GM12878 (cell line): Measurements from ENCODE around the gene WNT9A. TPM values are rescaled to one million over a fixed set of nuclear protein-coding genes. Genes with fewer than 3 reads are reported as not detected.

Experiments
- ATAC-seq: fragments of 200-7000 bp; cut with Tn5 transposase; 3 replicates; pipeline ENCODE4 v1.9.1; 2020; ENCODE audit warnings: mild to moderate bottlenecking, moderate library complexity
- BruUV-seq: library from RNA; stranded (reverse); fragments of 400-500 nt; replicated peaks from 2 replicates; lab custom pipeline; 2021; lab: Mats Ljungman, UMichigan
- CTCF ChIA-PET: fragments of 300-600 bp; sonication (Branson Sonifier 250); formaldehyde crosslinking; extraction: SDS; loops from one replicate; lab custom pipeline; 2021; ENCODE audit warnings: inconsistent platforms; lab: Yijun Ruan, JAX
- POLR2A ChIA-PET: fragments of 350-600 bp; formaldehyde crosslinking; extraction: SDS; loops from one replicate; lab custom pipeline; 2021; ENCODE audit warnings: inconsistent platforms; lab: Charles Lee
- RAD21 ChIA-PET: fragments of 300-600 bp; sonication (Branson Sonifier 250); formaldehyde crosslinking; loops from one replicate; lab custom pipeline; 2023; ENCODE audit warnings: antibody characterized with exemption; ENCODE audit not compliant: unreplicated experiment; lab: Charles Lee
- SMC1A ChIA-PET: fragments of 300-600 bp; sonication (Branson Sonifier 250); formaldehyde crosslinking; loops from one replicate; lab custom pipeline; 2023; ENCODE audit not compliant: unreplicated experiment, uncharacterized antibody; lab: Charles Lee
- DNase-seq: peaks from one replicate; pipeline ENCODE4 v3.0.0-alpha.2; 2011; ENCODE audit warnings: low read depth, low spot score
- FAIRE-seq: peaks from 3 replicates; lab custom pipeline; 2011; peaks lifted over from hg19 to GRCh38; lab: Jason Lieb, UNC
- H2AFZ ChIP-seq: 2 replicates; pipeline ENCODE4 v1.6.0; 2011; ENCODE audit warnings: low read depth, low read length, control low read depth; ENCODE audit not compliant: control insufficient read depth
- H3K27ac ChIP-seq: 2 replicates; pipeline ENCODE4 v1.5.1; 2011; ENCODE audit warnings: control low read depth; ENCODE audit not compliant: control insufficient read depth, insufficient read depth
- H3K27me3 ChIP-seq, 2 experiments: replicated peaks in 1 of 2; 2 replicates each; pipeline versions ENCODE4 v1.6.0 to v1.6.1; 2011; ENCODE audit warnings: low read length in 1 of 2; ENCODE audit not compliant: control insufficient read depth in 2 of 2, insufficient read depth in 2 of 2
- H3K36me3 ChIP-seq, 2 experiments: 2 replicates each; pipeline ENCODE4 v1.5.1; 2011; ENCODE audit warnings: low read length in 1 of 2; ENCODE audit not compliant: control insufficient read depth in 2 of 2, insufficient read depth in 2 of 2
- H3K4me1 ChIP-seq: 2 replicates; pipeline ENCODE4 v1.6.1; 2011; ENCODE audit warnings: mild to moderate bottlenecking, low read length, moderate library complexity, mixed read lengths; ENCODE audit not compliant: control insufficient read depth, insufficient read depth
- H3K4me2 ChIP-seq: 2 replicates; pipeline ENCODE4 v1.6.0; 2011; ENCODE audit warnings: control low read depth; ENCODE audit not compliant: control insufficient read depth, insufficient read depth
- H3K4me3 ChIP-seq: fragments of 200-600 bp; sonication (generic); 2 replicates; pipeline ENCODE4 v1.5.1; 2016
- H3K79me2 ChIP-seq: 2 replicates; pipeline ENCODE4 v1.6.0; 2011; ENCODE audit warnings: low read length; ENCODE audit not compliant: control insufficient read depth, insufficient read depth
- H3K9ac ChIP-seq: 2 replicates; pipeline ENCODE4 v1.8.0; 2011; ENCODE audit warnings: low read length, control low read depth, mixed read lengths; ENCODE audit not compliant: control insufficient read depth, insufficient read depth
- H3K9me3 ChIP-seq: replicated peaks from 3 replicates; pipeline ENCODE4 v1.5.1; 2011; ENCODE audit warnings: mild to moderate bottlenecking, low read length; ENCODE audit not compliant: control insufficient read depth, insufficient read depth
- H4K20me1 ChIP-seq: 2 replicates; pipeline ENCODE4 v1.6.0; 2011; ENCODE audit not compliant: control insufficient read depth, insufficient read depth
- CBX3 ChIP-seq: fragments of 200-600 bp; sonication (generic); IDR thresholded peaks from 2 replicates; pipeline ENCODE4 v1.6.1; 2016; ENCODE audit warnings: low read depth, borderline replicate concordance
- FOXK2 ChIP-seq: fragments of 450-650 bp; IDR thresholded peaks from 2 replicates; pipeline ENCODE4 v1.6.1; 2017; ENCODE audit warnings: mild to moderate bottlenecking, moderate library complexity
- MAX ChIP-seq: IDR thresholded peaks from 2 replicates; pipeline ENCODE4 v1.6.1; 2012; ENCODE audit warnings: low read depth, low read length, improper control_type of control experiment
- RCOR1 ChIP-seq: conservative IDR thresholded peaks from 2 replicates; pipeline ENCODE4 v1.6.1; 2012; ENCODE audit warnings: low read depth, low read length, improper control_type of control experiment
- SP1 ChIP-seq: IDR thresholded peaks from one replicate; pipeline ENCODE4 v1.6.1; 2011; ENCODE audit warnings: low read depth, low read length
- ZNF274 ChIP-seq: IDR thresholded peaks from one replicate; pipeline ENCODE4 v1.8.0; 2011; ENCODE audit not compliant: insufficient read length, insufficient read depth
- WGBS: methylation state at CpG from one replicate; pipeline ENCODE4 v1.1.6; 2016; ENCODE audit warnings: low lambda C conversion rate; ENCODE audit not compliant: insufficient replicate concordance, insufficient coverage; ENCODE audit errors: missing lambda C conversion rate; 5-methylcytosine and 5-hydroxymethylcytosine counted together
- in situ Hi-C: fragments of 300-500 bp; cut with MboI; formaldehyde crosslinking; loops from 9 replicates; pipeline ENCODE4 v1.14.3; 2018; ENCODE audit warnings: mixed read lengths
- intact Hi-C: fragments of 100-400 bp; cut with micrococcal nuclease; formaldehyde crosslinking; loops from one replicate; pipeline ENCODE4 v1.14.2; 2022; ENCODE audit not compliant: unreplicated experiment
- polyA plus RNA-seq, 11 experiments: library from polyadenylated mRNA; depleted of rRNA in 4 of 11; unstranded in 6 of 11; stranded (reverse) in 5 of 11; fragments of >200 nt; fragmentation: Nextera tagmentation in 4 of 11; fragmentation: Illumina TruSeq in 1 of 11; extraction: Ambion mirVana in 4 of 11; extraction: Trizol in 1 of 11; gene quantifications; 1 replicate in 1 of 11; 2 replicates in 10 of 11; pipeline versions ENCODE4 v1.2.1 to v1.2.3, GENCODE V29; 2011 to 2016; ENCODE audit warnings: inconsistent platforms in 2 of 11, missing spikeins in 2 of 11, low read depth in 1 of 11
- total RNA-seq, 4 experiments: library from RNA; depleted of rRNA in 3 of 4; stranded (reverse); fragments of >200 nt in 3 of 4; fragmentation: Illumina TruSeq in 1 of 4; extraction: Trizol in 1 of 4; gene quantifications; 2 replicates each; pipeline versions ENCODE4 v1.2.1 to v1.2.3, GENCODE V29; 2013 to 2021
- TF ChIP-seq, protein P1 (sequence below): IDR thresholded peaks from 2 replicates; pipeline ENCODE4 v1.6.1; 2011; ENCODE audit warnings: low read depth, low read length, improper control_type of control experiment, borderline replicate concordance

The WNT9A gene
- total and polyA plus RNA-seq, 10 of the 15 experiments (the other 5 are each of a cell fraction or from before 2014, with no cell fraction given) = not detected

- no peak for DNase-seq
- ChIA-PET CTCF (no interaction called here), POLR2A (no interaction called here), RAD21 (no interaction called here)
- H3K79me2 ChIP-seq = no peaks in the 10 kb centered on the region
- H3K36me3 ChIP-seq = no peaks in the 10 kb centered on the region
- H4K20me1 ChIP-seq = no peaks in the 10 kb centered on the region; the same call in 1 of the 2 replicates
- BruUV-seq = no TSS peak
- H3K4me2 ChIP-seq = no peak overlapping the region
- ATAC-seq = no peak
- H3K9ac ChIP-seq = no peak overlapping the region
- H3K27ac ChIP-seq = no peak overlapping the region
- in situ Hi-C loops = no loop called here
- H3K4me3 ChIP-seq = no peak overlapping the region
- no peak for FAIRE-seq
- TF ChIP-seq MAX = no peak
- no peak for TF ChIP-seq CBX3
- no peak for TF ChIP-seq FOXK2
- TF ChIP-seq SP1 = no peak
- no peak for TF ChIP-seq RCOR1
- no peak for TF ChIP-seq ZNF274
- TF ChIP-seq, protein P1, sequence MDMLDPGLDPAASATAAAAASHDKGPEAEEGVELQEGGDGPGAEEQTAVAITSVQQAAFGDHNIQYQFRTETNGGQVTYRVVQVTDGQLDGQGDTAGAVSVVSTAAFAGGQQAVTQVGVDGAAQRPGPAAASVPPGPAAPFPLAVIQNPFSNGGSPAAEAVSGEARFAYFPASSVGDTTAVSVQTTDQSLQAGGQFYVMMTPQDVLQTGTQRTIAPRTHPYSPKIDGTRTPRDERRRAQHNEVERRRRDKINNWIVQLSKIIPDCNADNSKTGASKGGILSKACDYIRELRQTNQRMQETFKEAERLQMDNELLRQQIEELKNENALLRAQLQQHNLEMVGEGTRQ = no peak
- TF ChIP-seq, all 136 proteins: peak for 0
- SMC1A ChIA-PET = no interaction called here
- Histone ChIP-seq H3K27me3 (no peaks in the 10 kb centered on the region; a peak in 2 of 4 replicates), H2AFZ (no peak overlapping the region), H3K9me3 (no peaks in the 10 kb centered on the region), H3K4me1 (no peaks in the 10 kb centered on the region)
- 24% methylated on average over 20 of the region's 20 CpGs for WGBS
- intact Hi-C loops = loop anchor here (10.0 kb wide), 1 partner anchor 395 kb away; no protein-coding TSS in a partner anchor
Observed at GRCh38 chr1:227939791-227940771, 7.7 kb downstream of the WNT9A start.
